ENCODE measurements around the gene GTF2F2.

Gene GTF2F2

GRCh38 chr13:45206340-45206739 is 86.0 kb downstream of the GTF2F2 start:
- TF ChIP-seq, protein P1, sequence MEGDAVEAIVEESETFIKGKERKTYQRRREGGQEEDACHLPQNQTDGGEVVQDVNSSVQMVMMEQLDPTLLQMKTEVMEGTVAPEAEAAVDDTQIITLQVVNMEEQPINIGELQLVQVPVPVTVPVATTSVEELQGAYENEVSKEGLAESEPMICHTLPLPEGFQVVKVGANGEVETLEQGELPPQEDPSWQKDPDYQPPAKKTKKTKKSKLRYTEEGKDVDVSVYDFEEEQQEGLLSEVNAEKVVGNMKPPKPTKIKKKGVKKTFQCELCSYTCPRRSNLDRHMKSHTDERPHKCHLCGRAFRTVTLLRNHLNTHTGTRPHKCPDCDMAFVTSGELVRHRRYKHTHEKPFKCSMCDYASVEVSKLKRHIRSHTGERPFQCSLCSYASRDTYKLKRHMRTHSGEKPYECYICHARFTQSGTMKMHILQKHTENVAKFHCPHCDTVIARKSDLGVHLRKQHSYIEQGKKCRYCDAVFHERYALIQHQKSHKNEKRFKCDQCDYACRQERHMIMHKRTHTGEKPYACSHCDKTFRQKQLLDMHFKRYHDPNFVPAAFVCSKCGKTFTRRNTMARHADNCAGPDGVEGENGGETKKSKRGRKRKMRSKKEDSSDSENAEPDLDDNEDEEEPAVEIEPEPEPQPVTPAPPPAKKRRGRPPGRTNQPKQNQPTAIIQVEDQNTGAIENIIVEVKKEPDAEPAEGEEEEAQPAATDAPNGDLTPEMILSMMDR (IDR thresholded peaks at IDR 0.05; ENCODE audit: low read depth, low read length), result no peak
- peak; percentile 52 for DNase-seq (ENCODE audit: extremely low read depth, low read depth)

DNA sequence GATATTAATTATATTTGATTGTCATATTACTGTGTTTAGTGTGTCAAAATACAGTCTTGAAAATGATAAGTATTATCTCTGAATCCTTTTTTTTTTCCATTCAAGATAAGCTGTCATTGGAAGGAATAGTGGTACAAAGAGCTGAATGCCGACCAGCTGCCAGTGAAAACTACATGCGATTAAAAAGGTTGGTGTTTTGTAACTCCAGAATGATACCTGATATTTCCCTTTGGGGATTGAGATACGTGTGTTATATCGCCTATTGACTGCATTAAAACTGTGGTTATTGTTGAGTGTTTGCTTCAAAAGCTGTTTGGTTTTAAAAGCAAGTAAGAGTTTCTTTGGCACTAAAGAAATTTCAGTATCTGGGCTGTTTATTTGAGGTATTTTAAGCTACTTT is 87.0 kb downstream of the GTF2F2 start:
- TF ChIP-seq, protein P1 (IDR thresholded peaks at IDR 0.05; ENCODE audit: low read depth, low read length), result no peak

DNA sequence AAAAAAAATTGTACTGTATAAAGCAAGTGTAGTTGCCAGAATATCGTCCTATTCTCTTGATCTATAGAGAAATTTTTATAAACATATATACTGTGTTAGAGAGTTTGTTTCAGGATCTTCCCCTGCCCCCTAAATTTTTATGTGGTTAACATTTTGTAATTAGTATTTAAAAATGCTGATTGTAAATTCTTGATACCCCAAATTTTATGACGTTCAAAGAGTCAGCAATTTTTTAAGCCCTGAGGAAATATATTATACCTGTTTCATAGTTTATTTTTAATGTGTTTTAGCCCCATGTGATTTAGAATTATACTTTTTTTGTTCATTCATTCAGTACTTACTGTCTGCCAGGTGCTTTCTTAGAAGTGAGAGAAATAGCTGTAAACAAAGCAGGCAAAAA is 87.8 kb downstream of the GTF2F2 start:
- TF ChIP-seq, protein P1 (IDR thresholded peaks at IDR 0.05; ENCODE audit: low read depth, low read length), result no peak
- DNase-seq (ENCODE audit: extremely low read depth, low read depth), result no peak

More for the DNA sequence above, 87.0 kb downstream of the GTF2F2 start:
- DNase-seq (ENCODE audit: extremely low read depth, low read depth), result no peak

DNA sequence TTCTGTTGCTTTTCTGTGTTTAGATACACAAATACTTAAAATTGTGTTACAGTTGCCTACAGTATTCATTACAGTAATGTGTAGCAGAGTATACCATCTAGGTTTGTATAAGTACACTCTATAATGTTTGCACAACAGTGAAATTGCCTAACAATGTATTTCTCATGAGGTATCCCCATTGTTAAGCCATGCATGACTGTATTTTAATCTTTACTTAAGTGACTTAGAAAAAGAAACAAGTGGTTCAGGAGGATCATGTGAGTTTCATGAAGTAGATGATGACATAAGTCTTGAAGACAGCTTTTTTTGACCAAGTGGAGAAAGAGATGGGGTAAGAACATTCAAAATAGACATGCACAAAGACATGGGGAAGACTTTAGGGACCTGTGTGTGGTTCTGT is 88.9 kb downstream of the GTF2F2 start:
- no peak for DNase-seq (ENCODE audit: extremely low read depth, low read depth)
- TF ChIP-seq, protein P1 (IDR thresholded peaks at IDR 0.05; ENCODE audit: low read depth, low read length), result no peak

DNA sequence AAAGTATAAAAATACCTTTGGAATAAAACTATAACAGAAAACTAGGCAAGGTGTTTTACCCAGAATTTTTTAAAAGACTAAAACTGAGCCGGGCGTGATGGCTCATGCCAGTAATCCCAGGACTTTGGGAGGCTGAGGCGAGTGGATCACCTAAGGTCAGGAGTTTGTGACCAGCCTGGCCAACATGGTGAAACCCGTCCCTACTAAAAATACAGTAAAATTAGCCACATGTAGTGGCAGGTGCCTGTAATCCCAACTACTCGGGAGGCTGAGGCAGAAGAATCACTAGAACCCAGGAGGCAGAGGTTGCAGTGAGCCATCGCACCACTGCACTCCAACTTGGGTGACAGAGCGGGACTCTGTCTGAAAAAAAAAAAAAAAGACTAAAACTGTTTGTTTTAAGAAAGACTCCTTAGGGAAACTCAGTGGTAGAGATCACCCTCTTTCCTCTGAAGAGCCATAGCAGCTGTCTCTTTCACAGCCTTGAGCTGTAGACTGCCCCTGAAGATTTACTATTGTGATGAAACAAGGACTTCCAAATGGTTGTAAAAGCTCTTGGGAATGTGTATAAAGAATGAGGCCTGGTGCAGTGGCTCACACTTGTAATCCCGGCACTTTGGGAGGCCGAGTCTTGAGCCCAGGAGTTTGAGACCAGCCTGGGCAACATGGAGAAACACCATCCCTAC is 95.2 kb downstream of the GTF2F2 start:
- TF ChIP-seq, protein P1 (IDR thresholded peaks at IDR 0.05; ENCODE audit: low read depth, low read length), result no peak
- DNase-seq (ENCODE audit: extremely low read depth, low read depth), result no peak

- no peak for DNase-seq (ENCODE audit: extremely low read depth, low read depth)
- TF ChIP-seq, protein P1 (IDR thresholded peaks at IDR 0.05; ENCODE audit: low read depth, low read length), result no peak
Observed at GRCh38 chr13:45216193-45216592, 95.9 kb downstream of the GTF2F2 start.

- TF ChIP-seq, protein P1 (IDR thresholded peaks at IDR 0.05; ENCODE audit: low read depth, low read length), result no peak
- no peak for DNase-seq (ENCODE audit: extremely low read depth, low read depth)
Observed at GRCh38 chr13:45218689-45219088, 98.4 kb downstream of the GTF2F2 start.
